ES-I3 (cell line): ENCODE data around the gene MBNL2.
"Not testable (repeated sequence)": the region's sequence is repeated elsewhere in the genome, so short reads cannot be mapped to it uniquely, and the experiment has no call there.

ENCODE experiments used
- H3K36me3 ChIP-seq: 2 replicates; pipeline ENCODE4 v1.6.1; 2013; ENCODE audit warnings: mild to moderate bottlenecking, low read length, control low read depth, moderate library complexity; ENCODE audit not compliant: insufficient read depth
- H3K4me1 ChIP-seq: 2 replicates; pipeline ENCODE4 v1.6.1; 2013; ENCODE audit warnings: mild to moderate bottlenecking, control low read depth, low read length; ENCODE audit not compliant: insufficient read depth
- H3K9ac ChIP-seq: 2 replicates; pipeline ENCODE4 v1.6.1; 2013; ENCODE audit warnings: low read depth, mild to moderate bottlenecking, low read length, moderate library complexity
- H3K9me3 ChIP-seq: 2 replicates; pipeline ENCODE4 v1.6.1; 2013; ENCODE audit warnings: mild to moderate bottlenecking, low read length, moderate library complexity; ENCODE audit not compliant: control insufficient read depth, insufficient read depth

The MBNL2 gene

GRCh38 chr13:97342136-97342535, 120.0 kb downstream of the MBNL2 start:
- no peaks in the 10 kb centered on the region for H3K9me3 ChIP-seq
- no peaks in the 10 kb centered on the region for H3K36me3 ChIP-seq
- no peak overlapping the region for H3K9ac ChIP-seq
- no peaks in the 10 kb centered on the region for H3K4me1 ChIP-seq

- Histone ChIP-seq H3K9me3 (no peaks in the 10 kb centered on the region), H3K9ac (no peak overlapping the region), H3K36me3 (no peaks in the 10 kb centered on the region), H3K4me1 (no peaks in the 10 kb centered on the region)
These were observed 120.8 kb downstream of the MBNL2 start for GRCh38 chr13:97342936-97343335.

- Histone ChIP-seq H3K9me3 (no peaks in the 10 kb centered on the region), H3K36me3 (no peaks in the 10 kb centered on the region), H3K4me1 (no peaks in the 10 kb centered on the region), H3K9ac (no peak overlapping the region)
These were observed 122.4 kb downstream of the MBNL2 start for GRCh38 chr13:97344265-97345175.

GRCh38 chr13:97346097-97346496, 124.0 kb downstream of the MBNL2 start:
- Histone ChIP-seq H3K36me3 (no peaks in the 10 kb centered on the region), H3K9ac (no peak overlapping the region), H3K4me1 (no peaks in the 10 kb centered on the region), H3K9me3 (no peaks in the 10 kb centered on the region)

GRCh38 chr13:97346561-97347254, 124.6 kb downstream of the MBNL2 start:
- H3K36me3 ChIP-seq = no peaks in the 10 kb centered on the region

GRCh38 chr13:97347255-97347932, 125.3 kb downstream of the MBNL2 start:
- Histone ChIP-seq H3K9ac (no peak overlapping the region), H3K9me3 (no peaks in the 10 kb centered on the region), H3K4me1 (no peaks in the 10 kb centered on the region), H3K36me3 (no peaks in the 10 kb centered on the region)

More at GRCh38 chr13:97346561-97347254, 124.6 kb downstream of the MBNL2 start:
- Histone ChIP-seq H3K9ac (no peak overlapping the region), H3K4me1 (no peaks in the 10 kb centered on the region), H3K9me3 (no peaks in the 10 kb centered on the region)

GRCh38 chr13:97348569-97349100, 126.5 kb downstream of the MBNL2 start:
- Histone ChIP-seq H3K4me1 (no peaks in the 10 kb centered on the region), H3K9me3 (no peaks in the 10 kb centered on the region), H3K36me3 (no peaks in the 10 kb centered on the region), H3K9ac (no peak overlapping the region)

- H3K9ac ChIP-seq, H3K36me3 ChIP-seq, H3K4me1 ChIP-seq, H3K9me3 ChIP-seq: not testable (repeated sequence)
These were observed 129.9 kb downstream of the MBNL2 start for GRCh38 chr13:97352012-97352411.

- no peaks in the 10 kb centered on the region for H3K9me3 ChIP-seq
- no peak overlapping the region for H3K9ac ChIP-seq
- H3K4me1 ChIP-seq = no peaks in the 10 kb centered on the region
- H3K36me3 ChIP-seq = no peaks in the 10 kb centered on the region
These were observed 130.7 kb downstream of the MBNL2 start for GRCh38 chr13:97352815-97353214.

GRCh38 chr13:97353927-97354675, 132.0 kb downstream of the MBNL2 start:
- Histone ChIP-seq H3K36me3 (no peaks in the 10 kb centered on the region), H3K9ac (no peak overlapping the region), H3K9me3 (no peaks in the 10 kb centered on the region), H3K4me1 (no peaks in the 10 kb centered on the region)

GRCh38 chr13:97354808-97355207, 132.7 kb downstream of the MBNL2 start:
- H3K36me3 ChIP-seq = no peaks in the 10 kb centered on the region
- no peaks in the 10 kb centered on the region for H3K4me1 ChIP-seq
- no peaks in the 10 kb centered on the region for H3K9me3 ChIP-seq
- H3K9ac ChIP-seq = no peak overlapping the region

- H3K9ac ChIP-seq = no peak overlapping the region
- no peaks in the 10 kb centered on the region for H3K9me3 ChIP-seq
- H3K36me3 ChIP-seq = no peaks in the 10 kb centered on the region
- H3K4me1 ChIP-seq = no peaks in the 10 kb centered on the region
These were observed 134.5 kb downstream of the MBNL2 start for GRCh38 chr13:97356592-97356991.

- H3K4me1 ChIP-seq = no peaks in the 10 kb centered on the region
- H3K36me3 ChIP-seq = no peaks in the 10 kb centered on the region
- no peaks in the 10 kb centered on the region for H3K9me3 ChIP-seq
- no peak overlapping the region for H3K9ac ChIP-seq
These were observed 137.3 kb downstream of the MBNL2 start for GRCh38 chr13:97359181-97360057.
